ENCODE measurements around the gene PRTN3. TPM values are rescaled to one million over a fixed set of nuclear protein-coding genes. Genes with fewer than 3 reads are reported as not detected.

Gene PRTN3
- total RNA-seq, 6 experiments from 2014 or later, result 2.3 to 2.9 TPM; not detected in 4

- no CpG with 5 or more reads among the region's 12 CpGs for WGBS (ENCODE audit: insufficient coverage, low coverage, low lambda C conversion rate, missing lambda C conversion rate)
- ATAC-seq (no peak), DNase-seq (no peak)
- no peak for TF ChIP-seq POLR2A (IDR thresholded peaks at IDR 0.05)
- TF ChIP-seq, protein P1, sequence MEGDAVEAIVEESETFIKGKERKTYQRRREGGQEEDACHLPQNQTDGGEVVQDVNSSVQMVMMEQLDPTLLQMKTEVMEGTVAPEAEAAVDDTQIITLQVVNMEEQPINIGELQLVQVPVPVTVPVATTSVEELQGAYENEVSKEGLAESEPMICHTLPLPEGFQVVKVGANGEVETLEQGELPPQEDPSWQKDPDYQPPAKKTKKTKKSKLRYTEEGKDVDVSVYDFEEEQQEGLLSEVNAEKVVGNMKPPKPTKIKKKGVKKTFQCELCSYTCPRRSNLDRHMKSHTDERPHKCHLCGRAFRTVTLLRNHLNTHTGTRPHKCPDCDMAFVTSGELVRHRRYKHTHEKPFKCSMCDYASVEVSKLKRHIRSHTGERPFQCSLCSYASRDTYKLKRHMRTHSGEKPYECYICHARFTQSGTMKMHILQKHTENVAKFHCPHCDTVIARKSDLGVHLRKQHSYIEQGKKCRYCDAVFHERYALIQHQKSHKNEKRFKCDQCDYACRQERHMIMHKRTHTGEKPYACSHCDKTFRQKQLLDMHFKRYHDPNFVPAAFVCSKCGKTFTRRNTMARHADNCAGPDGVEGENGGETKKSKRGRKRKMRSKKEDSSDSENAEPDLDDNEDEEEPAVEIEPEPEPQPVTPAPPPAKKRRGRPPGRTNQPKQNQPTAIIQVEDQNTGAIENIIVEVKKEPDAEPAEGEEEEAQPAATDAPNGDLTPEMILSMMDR (IDR thresholded peaks at IDR 0.05), result no peak
- no peaks in the 10 kb centered on the region for H3K4me1 ChIP-seq
- no peak overlapping the region for H3K4me3 ChIP-seq
- intact Hi-C loops (cut with DNase I), result no loop called here
- no peaks in the 10 kb centered on the region for H3K36me3 ChIP-seq
- H3K27ac ChIP-seq, result no peak overlapping the region
- no peaks in the 10 kb centered on the region for H3K27me3 ChIP-seq
- no peaks in the 10 kb centered on the region for H3K9me3 ChIP-seq
Observed at GRCh38 chr19:793806-794205, 47.0 kb upstream of the PRTN3 start.

DNA sequence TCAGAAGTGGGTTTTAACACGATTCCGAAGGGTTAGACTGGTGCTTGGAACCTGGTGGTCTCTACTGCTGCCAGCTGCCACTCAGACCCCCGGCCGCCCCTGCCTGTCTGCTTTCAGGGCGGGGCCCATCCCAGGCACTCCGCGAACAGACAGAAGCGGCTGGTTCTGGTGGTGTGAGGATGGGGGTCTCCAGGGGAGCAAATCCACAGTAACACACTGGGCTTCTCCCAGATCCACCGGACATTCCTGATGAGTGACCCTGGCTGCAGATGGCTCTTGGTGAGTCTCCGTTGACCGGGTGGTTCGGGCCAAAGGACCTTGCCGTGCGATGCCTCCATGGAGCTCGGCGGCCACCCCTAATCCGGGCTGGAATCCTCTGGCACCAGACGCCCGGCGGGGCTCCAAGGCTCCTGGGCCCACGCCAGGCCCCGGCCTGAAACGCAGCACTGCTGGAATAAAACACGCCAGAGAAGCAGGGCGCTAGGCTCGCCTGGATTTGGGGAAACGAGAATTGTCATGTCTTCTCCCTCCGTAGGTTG, 45.7 kb upstream of the PRTN3 start:
- TF ChIP-seq, protein P1 (IDR thresholded peaks at IDR 0.05), result no peak
- TF ChIP-seq POLR2A (IDR thresholded peaks at IDR 0.05), result no peak
- peak in 1 of 3 donors; percentile 34 for DNase-seq
- Histone ChIP-seq H3K27ac (no peak overlapping the region), H3K27me3 (no peaks in the 10 kb centered on the region), H3K4me1 (peaks cover 0 to 12% (median 6%) of the 10 kb centered on the region in 4 donors), H3K36me3 (peaks cover 0 to 4% (median 0%) of the 10 kb centered on the region in 4 donors), H3K9me3 (no peaks in the 10 kb centered on the region), H3K4me3 (no peak overlapping the region)
- WGBS (ENCODE audit: insufficient coverage, low coverage, low lambda C conversion rate, missing lambda C conversion rate), result no CpG with 5 or more reads among the region's 28 CpGs
- no peak for ATAC-seq
- intact Hi-C loops (cut with DNase I), result no loop called here

DNA sequence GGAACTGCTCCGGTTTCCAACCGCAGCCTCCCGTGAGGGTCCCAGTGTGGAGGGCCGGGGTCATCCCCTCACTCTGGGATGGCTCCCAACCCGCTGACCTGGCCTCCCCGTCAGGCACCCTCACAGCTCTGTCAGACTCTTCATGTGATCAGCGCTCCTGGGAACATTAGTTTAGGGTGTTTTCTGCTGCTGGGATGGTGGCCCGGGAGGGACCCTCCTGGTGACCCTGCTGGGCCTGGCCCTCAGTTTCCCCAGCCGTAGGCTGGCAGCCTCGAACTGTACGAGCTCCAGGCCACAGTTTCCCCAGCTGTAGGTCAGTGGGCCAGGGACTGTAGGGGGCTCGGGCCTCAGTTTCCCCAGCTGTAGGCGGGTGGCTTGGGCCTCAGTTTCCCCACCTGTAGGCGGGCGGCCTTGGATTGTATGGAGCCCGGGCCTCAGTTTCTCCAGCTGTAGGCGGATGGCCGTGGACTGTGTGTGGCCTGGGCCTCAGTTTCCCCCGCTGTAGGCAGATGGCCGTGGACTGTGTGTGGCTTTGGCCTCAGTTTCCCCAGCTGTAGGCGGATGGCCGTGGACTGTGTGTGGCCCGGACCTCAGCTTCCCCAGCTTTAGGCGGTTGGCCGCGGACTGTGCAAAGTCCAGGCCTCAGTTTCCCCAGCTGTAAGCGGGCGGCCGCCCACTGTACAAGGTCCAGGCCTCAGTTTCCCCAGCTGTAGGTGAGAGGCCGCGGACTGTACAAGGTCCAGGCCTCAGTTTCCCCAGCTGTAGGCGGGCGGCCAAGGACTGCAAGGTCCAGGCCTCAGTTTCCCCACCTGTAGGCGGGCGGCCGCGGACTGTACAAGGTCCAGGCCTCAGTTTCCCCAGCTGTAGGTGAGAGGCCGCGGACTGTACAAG, 44.9 kb upstream of the PRTN3 start:
- intact Hi-C loops (cut with DNase I), result no loop called here
- H3K4me3 ChIP-seq, result peak overlapping the region; percentile 69 to 87 (median 71)
- peaks cover 0 to 5% (median 2%) of the 10 kb centered on the region in 4 donors for H3K36me3 ChIP-seq
- ATAC-seq (no peak), DNase-seq (peak in 1 of 3 donors; percentile 38)
- H3K27me3 ChIP-seq, result no peaks in the 10 kb centered on the region
- WGBS (ENCODE audit: insufficient coverage, low coverage, low lambda C conversion rate, missing lambda C conversion rate), result 0% methylated on average over 1 of the region's 39 CpGs
- peak overlapping the region in 1 of 3 donors; percentile 85 for H3K27ac ChIP-seq
- H3K4me1 ChIP-seq, result peaks cover 0 to 20% (median 12%) of the 10 kb centered on the region in 4 donors
- TF ChIP-seq POLR2A (IDR thresholded peaks at IDR 0.05), result no peak
- TF ChIP-seq, protein P1 (IDR thresholded peaks at IDR 0.05), result no peak
- H3K9me3 ChIP-seq, result no peaks in the 10 kb centered on the region

DNA sequence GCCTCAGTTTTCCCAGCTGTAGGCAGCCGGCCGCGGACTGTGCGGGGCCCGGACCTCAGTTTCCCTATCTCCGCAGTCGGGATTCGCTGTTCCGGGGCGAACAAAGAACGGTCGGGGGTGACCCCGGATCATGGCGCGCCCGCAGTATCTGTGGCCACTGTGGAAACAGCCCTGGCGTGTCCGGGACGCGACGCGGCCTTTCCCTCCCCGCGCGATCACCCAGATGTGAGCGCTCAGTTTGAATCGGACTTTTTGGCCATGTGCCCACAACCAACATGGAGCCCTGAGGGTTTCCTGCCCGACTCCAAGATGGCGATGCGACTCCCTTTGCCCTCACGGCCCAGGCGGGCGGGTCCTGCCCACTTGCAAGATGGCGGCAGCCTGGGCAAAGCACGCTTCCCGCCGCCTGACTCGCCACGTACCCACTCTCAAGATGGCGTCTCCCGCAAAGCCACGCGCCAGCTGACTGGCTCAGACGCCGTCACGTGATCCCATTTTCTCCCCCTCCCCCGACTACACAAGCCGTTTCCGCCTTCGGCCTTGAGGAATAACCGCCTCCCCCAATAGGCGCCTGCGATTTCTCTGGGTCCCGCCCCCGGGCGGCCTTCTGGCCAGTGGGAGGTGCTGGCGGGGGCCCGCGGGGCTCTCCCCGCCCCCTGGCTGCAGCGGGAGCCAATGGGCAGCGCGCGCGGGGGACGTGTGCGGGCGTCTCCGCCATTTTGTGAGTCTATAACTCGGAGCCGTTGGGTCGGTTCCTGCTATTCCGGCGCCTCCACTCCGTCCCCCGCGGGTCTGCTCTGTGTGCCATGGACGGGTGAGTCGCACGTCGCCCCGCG, 43.9 kb upstream of the PRTN3 start, which contains the start of gene PTBP1:
TSS of gene PTBP1 (plus strand) at position 761 of the 836 bp plus-strand sequence. CDS start at position 807, 46 bp downstream.
- peak within 1 kb of the TSS; percentile 95 to 97 (median 96) for H3K27ac ChIP-seq
- H3K9me3 ChIP-seq, result no peaks in the 10 kb centered on the region
- DNase-seq, result peak; percentile 100
- WGBS (ENCODE audit: insufficient coverage, low coverage, low lambda C conversion rate, missing lambda C conversion rate), result under 1% methylated on average over 23 of the region's 83 CpGs
- H3K4me1 ChIP-seq, result peaks cover 0 to 29% (median 19%) of the 10 kb centered on the region in 4 donors
- peak; percentile 71 for TF ChIP-seq POLR2A (IDR thresholded peaks at IDR 0.05)
- TF ChIP-seq, protein P1 (IDR thresholded peaks at IDR 0.05), result peak in 3 of 4 donors; percentile 12 to 36 (median 30)
- peak; percentile 79 to 90 (median 86) for ATAC-seq
- peaks cover 0 to 9% (median 2%) of the 10 kb centered on the region in 4 donors for H3K36me3 ChIP-seq
- H3K4me3 ChIP-seq, result peak within 1 kb of the TSS; percentile 90 to 95 (median 93)
- intact Hi-C loops (cut with DNase I), result no loop called here
- no peaks in the 10 kb centered on the region for H3K27me3 ChIP-seq
